Epithelial cell of umbilical artery (primary cell): ENCODE measurements around the gene FBXL15. TPM values are rescaled to one million over a fixed set of nuclear protein-coding genes. Genes with fewer than 3 reads are reported as not detected.

Source experiments
- total RNA-seq: library from RNA; depleted of rRNA; stranded (reverse); fragments of >200 nt; gene quantifications from 2 replicates; pipeline ENCODE4 v1.2.3, GENCODE V29; 2014

FBXL15 gene, protein sequence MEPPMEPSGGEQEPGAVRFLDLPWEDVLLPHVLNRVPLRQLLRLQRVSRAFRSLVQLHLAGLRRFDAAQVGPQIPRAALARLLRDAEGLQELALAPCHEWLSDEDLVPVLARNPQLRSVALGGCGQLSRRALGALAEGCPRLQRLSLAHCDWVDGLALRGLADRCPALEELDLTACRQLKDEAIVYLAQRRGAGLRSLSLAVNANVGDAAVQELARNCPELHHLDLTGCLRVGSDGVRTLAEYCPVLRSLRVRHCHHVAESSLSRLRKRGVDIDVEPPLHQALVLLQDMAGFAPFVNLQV
- 8.7 and 10.7 TPM in 2 replicates for total RNA-seq

GRCh38 chr10:102420714-102421506, at the start of gene FBXL15:
FBXL15 (plus strand) TSS chr10:102420836; CDS start chr10:102421130, 294 bp downstream.

DNA sequence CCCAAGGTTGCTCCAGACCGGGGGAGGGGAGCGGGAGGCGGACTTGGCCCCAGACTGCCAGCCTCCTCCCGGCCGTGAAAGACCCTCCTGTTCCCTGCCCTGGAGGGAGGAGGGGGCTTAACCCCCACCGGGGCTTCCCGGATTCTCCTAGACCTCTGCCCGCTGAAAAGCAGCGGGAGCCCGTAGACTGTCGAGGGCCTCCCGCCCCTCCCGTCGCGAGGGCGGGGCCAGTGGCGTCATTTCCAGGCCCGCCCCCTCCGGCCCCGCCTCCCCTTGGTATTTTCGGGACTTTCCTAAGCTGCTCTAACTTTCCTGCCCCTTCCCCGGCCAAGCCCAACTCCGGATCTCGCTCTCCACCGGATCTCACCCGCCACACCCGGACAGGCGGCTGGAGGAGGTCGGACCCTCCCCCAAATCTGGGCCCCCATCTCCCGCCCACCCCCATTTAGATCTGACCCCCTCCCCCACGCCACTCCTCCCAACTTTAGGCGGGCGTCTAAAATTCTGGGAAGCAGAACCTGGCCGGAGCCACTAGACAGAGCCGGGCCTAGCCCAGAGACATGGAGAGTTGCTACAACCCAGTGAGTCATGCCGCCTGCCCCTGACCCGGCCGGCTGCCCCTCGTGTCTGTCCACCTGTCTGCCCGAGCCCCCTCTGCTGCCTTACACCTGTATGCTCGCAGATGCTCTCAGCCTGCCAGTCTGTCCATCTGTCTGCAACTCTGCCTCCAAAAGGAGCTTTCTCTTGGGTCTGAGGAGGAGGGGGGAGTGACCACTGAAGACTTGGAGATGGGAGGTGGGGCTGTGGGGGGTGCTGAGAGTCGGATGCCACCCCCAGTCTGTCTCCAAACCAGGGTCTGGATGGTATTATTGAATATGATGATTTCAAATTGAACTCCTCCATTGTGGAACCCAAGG, 25.0 kb upstream of the FBXL15 start, which contains the start of gene NFKB2:
Gene NFKB2, plus strand, starts transcription at position 306 of the 917 bp plus-strand sequence. Its CDS starts 255 bp downstream, at position 561.

DNA sequence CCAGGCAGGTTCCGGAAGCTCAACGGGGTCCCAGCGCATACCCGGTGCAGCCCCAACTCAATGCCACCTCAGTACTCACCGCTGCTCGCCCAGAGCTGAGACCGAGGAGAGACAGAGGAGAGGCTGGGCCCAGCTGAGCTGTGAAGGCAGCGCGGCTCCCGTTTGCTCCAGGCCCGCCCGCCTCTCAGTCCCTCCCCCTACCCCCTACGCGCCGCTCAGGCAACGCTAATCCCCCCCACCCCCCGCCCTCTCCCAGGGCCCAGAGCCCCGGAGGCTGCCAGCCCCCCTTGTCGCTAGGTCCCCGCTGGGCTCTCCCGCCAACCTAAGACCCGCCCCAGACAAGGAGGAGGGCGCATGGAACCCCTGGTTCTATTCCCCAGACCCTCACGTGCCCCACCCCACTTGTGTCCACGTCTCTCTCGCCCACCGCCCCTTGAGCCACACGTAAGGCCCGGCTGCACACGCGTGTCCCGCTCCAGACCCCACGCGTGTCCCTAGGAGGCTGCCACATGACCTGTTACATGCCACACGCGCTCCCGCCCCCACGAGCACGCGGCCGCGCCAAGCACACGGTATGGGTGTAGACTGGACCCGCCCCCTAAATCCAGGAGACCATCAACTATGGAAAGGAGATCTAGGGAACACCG, 1.9 kb upstream of the FBXL15 start, which contains the start of gene PSD:
Gene PSD, minus strand, starts transcription at position 164 of the 647 bp plus-strand sequence. CDS start 1,747 bp downstream, outside the sequence.

GRCh38 chr10:102432162-102432950, 11.7 kb downstream of the FBXL15 start, which contains the start of gene CUEDC2:
CUEDC2 (minus strand) TSS chr10:102432574; CDS start chr10:102425188, 7,386 bp downstream.

DNA sequence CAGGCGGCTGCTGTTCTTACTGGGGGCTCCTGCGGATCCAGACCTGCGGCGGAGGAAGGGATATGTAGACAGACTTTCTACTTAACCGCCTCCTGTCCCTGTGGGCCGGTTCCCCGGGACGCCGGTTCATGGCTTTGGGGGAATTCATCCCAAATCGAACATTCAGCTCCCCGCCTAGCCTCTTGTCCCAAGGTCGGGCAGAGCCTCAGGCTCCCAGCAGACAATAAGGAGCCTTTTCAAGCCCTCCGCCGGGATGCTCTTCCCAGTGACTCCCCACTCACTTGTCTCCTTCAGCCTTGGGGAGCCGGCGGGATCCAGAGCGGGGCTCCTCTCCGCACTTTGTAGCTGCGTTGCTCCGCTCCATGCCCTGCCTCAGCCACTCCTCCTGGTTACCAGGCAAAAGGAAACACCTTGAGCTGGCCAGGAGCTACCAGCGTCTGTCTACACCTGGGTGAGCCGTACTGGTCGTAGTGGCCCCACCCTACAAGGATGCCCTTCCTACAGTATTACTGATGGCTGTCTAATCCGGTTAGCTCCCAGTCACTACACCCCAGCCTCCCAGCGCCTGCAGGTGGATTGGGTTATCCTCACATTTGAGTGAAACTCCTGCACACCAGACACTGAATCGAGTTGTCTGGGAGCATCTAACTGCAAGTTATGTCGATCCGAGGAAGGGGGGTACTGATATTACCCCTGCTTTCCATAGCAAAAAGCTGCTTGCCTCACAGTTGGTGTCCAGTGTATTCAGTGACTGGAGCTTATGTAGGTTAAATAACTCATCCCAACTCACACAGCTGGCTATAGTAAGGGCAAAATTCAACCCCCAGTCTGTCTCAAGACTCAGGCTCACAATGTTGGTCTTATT, 30.7 kb downstream of the FBXL15 start, which contains the start of gene C10orf95:
Gene C10orf95, minus strand, starts transcription at position 439 of the 865 bp plus-strand sequence. CDS start 450 bp downstream, outside the sequence.

Other genes with a start within 250 kb of the FBXL15 start
- not detected in 2 replicates for gene ELOVL3, start 194.5 kb upstream of the FBXL15 start, total RNA-seq
- gene PITX3, start 179.3 kb upstream of the FBXL15 start, total RNA-seq, result not detected in 2 replicates
- gene GBF1, start 175.3 kb upstream of the FBXL15 start, total RNA-seq, result 13.3 and 13.8 TPM in 2 replicates
- gene NFKB2, start 25.1 kb upstream of the FBXL15 start, total RNA-seq, result 10.4 and 16.7 TPM in 2 replicates
- gene PSD, start 2.1 kb upstream of the FBXL15 start, total RNA-seq, result under 0.01 and 0.46 TPM in 2 replicates
- 70.5 and 73.1 TPM in 2 replicates for gene CUEDC2, start 11.7 kb downstream of the FBXL15 start, total RNA-seq
- gene C10orf95, start 30.7 kb downstream of the FBXL15 start, total RNA-seq, result not detected in 2 replicates
- 118 and 134 TPM in 2 replicates for gene ACTR1A, start 81.9 kb downstream of the FBXL15 start, total RNA-seq
- 2.6 and 2.7 TPM in 2 replicates for gene SUFU, start 83.1 kb downstream of the FBXL15 start, total RNA-seq
- gene TRIM8, start 223.6 kb downstream of the FBXL15 start, total RNA-seq, result 54.1 and 66.3 TPM in 2 replicates